Sigmoid colon (tissue), 4 donors: ENCODE measurements around the gene BLTP3A.

Experiments used
- POLR2AphosphoS5 ChIP-seq, 4 donors: sonication (generic); formaldehyde crosslinking; IDR thresholded peaks; one replicate each; pipeline ENCODE4 v1.6.1; 2017; ENCODE audit warnings: antibody characterized with exemption in 4 of 4
- TF ChIP-seq, protein P1 (sequence below), 4 experiments: fragments of 450-650 bp in 3 of 4; fragments of 200-600 bp in 1 of 4; IDR thresholded peaks; one replicate each; pipeline ENCODE4 v1.5.1; 2016 to 2019; ENCODE audit warnings: antibody characterized with exemption in 4 of 4, mild to moderate bottlenecking in 3 of 4, moderate library complexity in 2 of 4

- TF ChIP-seq, protein P1, sequence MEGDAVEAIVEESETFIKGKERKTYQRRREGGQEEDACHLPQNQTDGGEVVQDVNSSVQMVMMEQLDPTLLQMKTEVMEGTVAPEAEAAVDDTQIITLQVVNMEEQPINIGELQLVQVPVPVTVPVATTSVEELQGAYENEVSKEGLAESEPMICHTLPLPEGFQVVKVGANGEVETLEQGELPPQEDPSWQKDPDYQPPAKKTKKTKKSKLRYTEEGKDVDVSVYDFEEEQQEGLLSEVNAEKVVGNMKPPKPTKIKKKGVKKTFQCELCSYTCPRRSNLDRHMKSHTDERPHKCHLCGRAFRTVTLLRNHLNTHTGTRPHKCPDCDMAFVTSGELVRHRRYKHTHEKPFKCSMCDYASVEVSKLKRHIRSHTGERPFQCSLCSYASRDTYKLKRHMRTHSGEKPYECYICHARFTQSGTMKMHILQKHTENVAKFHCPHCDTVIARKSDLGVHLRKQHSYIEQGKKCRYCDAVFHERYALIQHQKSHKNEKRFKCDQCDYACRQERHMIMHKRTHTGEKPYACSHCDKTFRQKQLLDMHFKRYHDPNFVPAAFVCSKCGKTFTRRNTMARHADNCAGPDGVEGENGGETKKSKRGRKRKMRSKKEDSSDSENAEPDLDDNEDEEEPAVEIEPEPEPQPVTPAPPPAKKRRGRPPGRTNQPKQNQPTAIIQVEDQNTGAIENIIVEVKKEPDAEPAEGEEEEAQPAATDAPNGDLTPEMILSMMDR (IDR thresholded peaks at IDR 0.05) = no peak
- TF ChIP-seq POLR2AphosphoS5 (IDR thresholded peaks at IDR 0.05) = no peak
These were observed 37.3 kb downstream of the BLTP3A start for GRCh38 chr6:34829137-34829536.
